Neuronal stem cell (in vitro differentiated cells): ENCODE data around the gene PRKN.

Experiments used
- DNase-seq: peaks from one replicate; pipeline ENCODE4 v3.0.0-alpha.2; 2013; ENCODE audit warnings: low spot score
- H2AFZ ChIP-seq: one replicate; pipeline ENCODE4 v1.6.1; 2013; ENCODE audit warnings: mild to moderate bottlenecking, low read length, inconsistent platforms
- H2AK5ac ChIP-seq: 2 replicates; pipeline ENCODE4 v1.6.1; 2013; ENCODE audit warnings: low read depth, mild to moderate bottlenecking, inconsistent platforms, low read length, moderate library complexity, mixed read lengths
- H2BK120ac ChIP-seq: 2 replicates; pipeline ENCODE4 v1.6.1; 2013; ENCODE audit warnings: low read depth, mild to moderate bottlenecking, inconsistent platforms, low read length, moderate library complexity, mixed read lengths
- H2BK12ac ChIP-seq: one replicate; pipeline ENCODE4 v1.6.1; 2013; ENCODE audit warnings: low read length, inconsistent platforms
- H2BK15ac ChIP-seq: 2 replicates; pipeline ENCODE4 v1.6.1; 2013; ENCODE audit warnings: mild to moderate bottlenecking, low read length, inconsistent platforms, mixed read lengths
- H2BK5ac ChIP-seq: one replicate; pipeline ENCODE4 v1.6.1; 2013; ENCODE audit warnings: inconsistent platforms, mild to moderate bottlenecking, low read length, moderate library complexity
- H3K14ac ChIP-seq: one replicate; pipeline ENCODE4 v1.6.1; 2013; ENCODE audit warnings: low read length, inconsistent platforms
- H3K18ac ChIP-seq: 2 replicates; pipeline ENCODE4 v1.6.1; 2013; ENCODE audit warnings: low read length, inconsistent platforms
- H3K23ac ChIP-seq: 2 replicates; pipeline ENCODE4 v1.6.1; 2013; ENCODE audit warnings: low read depth, mild to moderate bottlenecking, mixed read lengths, low read length, inconsistent platforms; ENCODE audit not compliant: poor library complexity
- H3K27ac ChIP-seq: replicated peaks from 3 replicates; pipeline ENCODE4 v1.5.1; 2013; ENCODE audit warnings: low read length, inconsistent platforms
- H3K27me3 ChIP-seq, 3 experiments: 2 replicates each; pipeline ENCODE4 v1.6.1; 2013; ENCODE audit warnings: low read length in 3 of 3, mild to moderate bottlenecking in 2 of 3, inconsistent platforms in 1 of 3, low read depth in 1 of 3, mixed read lengths in 1 of 3, moderate library complexity in 1 of 3; ENCODE audit not compliant: control insufficient read depth in 3 of 3, insufficient read depth in 3 of 3
- H3K36me3 ChIP-seq, 2 donors: replicated peaks in 1 of 2; 2 replicates each; pipeline ENCODE4 v1.6.1; 2013; ENCODE audit warnings: low read length in 2 of 2; ENCODE audit not compliant: control insufficient read depth in 2 of 2, insufficient read depth in 2 of 2
- H3K4ac ChIP-seq: 2 replicates; pipeline ENCODE4 v1.6.1; 2013; ENCODE audit warnings: inconsistent platforms, mild to moderate bottlenecking, low read length, moderate library complexity
- H3K4me1 ChIP-seq, 2 donors: 1 replicate in 1 of 2; 2 replicates in 1 of 2; pipeline ENCODE4 v1.6.1; 2013; ENCODE audit warnings: low read length in 2 of 2, low read depth in 1 of 2; ENCODE audit not compliant: control insufficient read depth in 2 of 2, insufficient read depth in 1 of 2
- H3K4me2 ChIP-seq: one replicate; pipeline ENCODE4 v1.6.1; 2013; ENCODE audit warnings: mild to moderate bottlenecking, low read length, inconsistent platforms; ENCODE audit not compliant: insufficient read depth, poor library complexity, severe bottlenecking
- H3K4me3 ChIP-seq, 2 donors: 2 replicates each; pipeline ENCODE4 v1.5.1; 2013; ENCODE audit warnings: low read length in 2 of 2, mild to moderate bottlenecking in 2 of 2, inconsistent platforms in 1 of 2, moderate library complexity in 1 of 2
- H3K79me1 ChIP-seq: one replicate; pipeline ENCODE4 v1.6.1; 2013; ENCODE audit warnings: low read depth, mild to moderate bottlenecking, inconsistent platforms, low read length, moderate library complexity
- H3K9ac ChIP-seq: one replicate; pipeline ENCODE4 v1.6.1; 2013; ENCODE audit warnings: mild to moderate bottlenecking, low read depth, low read length, inconsistent platforms; ENCODE audit not compliant: poor library complexity
- H3K9me3 ChIP-seq, 2 donors: replicated peaks in 1 of 2; 2 replicates each; pipeline versions ENCODE3 to v1.6.1; 2013; ENCODE audit warnings: low read length in 2 of 2, mild to moderate bottlenecking in 2 of 2, inconsistent platforms in 1 of 2, low read depth in 1 of 2, mixed read lengths in 1 of 2, moderate library complexity in 1 of 2; ENCODE audit not compliant: control insufficient read depth in 2 of 2, insufficient read depth in 1 of 2
- H4K8ac ChIP-seq: one replicate; pipeline ENCODE4 v1.6.1; 2013; ENCODE audit warnings: low read depth, mild to moderate bottlenecking, inconsistent platforms, low read length, moderate library complexity
- H4K91ac ChIP-seq: one replicate; pipeline ENCODE4 v1.6.1; 2013; ENCODE audit warnings: low read length, low read depth, mild to moderate bottlenecking, inconsistent platforms; ENCODE audit not compliant: poor library complexity
- WGBS, 2 donors: extraction: QIAGEN DNeasy Blood & Tissue Kit; methylation state at CpG; one replicate each; pipeline ENCODE4 v1.1.7; 2013; ENCODE audit warnings: missing lambda C conversion rate in 2 of 2, mixed read lengths in 1 of 2; ENCODE audit not compliant: insufficient read length in 2 of 2, insufficient replicate concordance in 1 of 2; ENCODE audit errors: extremely low coverage in 2 of 2; 5-methylcytosine and 5-hydroxymethylcytosine counted together

The PRKN gene

DNA sequence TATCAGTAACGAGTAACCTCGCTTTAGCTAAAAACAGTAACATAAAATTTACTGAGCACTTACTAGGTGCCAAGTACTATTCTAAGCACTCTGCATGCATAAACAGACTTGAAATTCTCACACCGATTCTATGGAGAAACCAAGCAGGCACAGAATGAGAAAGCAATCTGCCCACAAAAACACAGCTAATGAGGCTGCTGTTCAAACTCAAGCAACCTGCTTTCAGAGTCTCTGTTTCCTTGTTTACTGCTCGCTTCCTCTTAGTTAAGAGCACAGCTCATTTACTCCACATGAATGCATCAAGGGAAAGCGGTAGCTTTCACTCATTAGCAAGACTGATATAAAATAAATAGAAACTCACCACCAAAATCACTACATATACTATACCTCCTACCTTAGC, 37.4 kb downstream of the PRKN start:
- H3K9ac ChIP-seq = no peak overlapping the region
- no peak overlapping the region for H2AFZ ChIP-seq
- H3K4me2 ChIP-seq = no peak overlapping the region
- no peak overlapping the region for H3K4ac ChIP-seq
- no peak overlapping the region for H3K4me3 ChIP-seq
- no peaks in the 10 kb centered on the region for H3K36me3 ChIP-seq
- peaks cover 0 to 2% of the 10 kb centered on the region in 2 donors for H3K9me3 ChIP-seq
- no peak overlapping the region for H3K27ac ChIP-seq
- no peak overlapping the region for H2BK15ac ChIP-seq
- peaks cover 0 to 9% of the 10 kb centered on the region in 2 donors for H3K4me1 ChIP-seq
- H2AK5ac ChIP-seq = no peak overlapping the region
- no peak overlapping the region for H4K8ac ChIP-seq
- no peaks in the 10 kb centered on the region for H3K79me1 ChIP-seq
- H4K91ac ChIP-seq = no peak overlapping the region
- H3K27me3 ChIP-seq = no peaks in the 10 kb centered on the region
- H2BK120ac ChIP-seq = no peak overlapping the region
- DNase-seq = no peak
- no CpG with 5 or more reads among the region's 5 CpGs for whole genome bisulfite sequencing, 2 donors
- no peak overlapping the region for H3K23ac ChIP-seq
- H3K18ac ChIP-seq = no peak overlapping the region
- H2BK12ac ChIP-seq = no peak overlapping the region
- no peak overlapping the region for H2BK5ac ChIP-seq
- no peak overlapping the region for H3K14ac ChIP-seq

DNA sequence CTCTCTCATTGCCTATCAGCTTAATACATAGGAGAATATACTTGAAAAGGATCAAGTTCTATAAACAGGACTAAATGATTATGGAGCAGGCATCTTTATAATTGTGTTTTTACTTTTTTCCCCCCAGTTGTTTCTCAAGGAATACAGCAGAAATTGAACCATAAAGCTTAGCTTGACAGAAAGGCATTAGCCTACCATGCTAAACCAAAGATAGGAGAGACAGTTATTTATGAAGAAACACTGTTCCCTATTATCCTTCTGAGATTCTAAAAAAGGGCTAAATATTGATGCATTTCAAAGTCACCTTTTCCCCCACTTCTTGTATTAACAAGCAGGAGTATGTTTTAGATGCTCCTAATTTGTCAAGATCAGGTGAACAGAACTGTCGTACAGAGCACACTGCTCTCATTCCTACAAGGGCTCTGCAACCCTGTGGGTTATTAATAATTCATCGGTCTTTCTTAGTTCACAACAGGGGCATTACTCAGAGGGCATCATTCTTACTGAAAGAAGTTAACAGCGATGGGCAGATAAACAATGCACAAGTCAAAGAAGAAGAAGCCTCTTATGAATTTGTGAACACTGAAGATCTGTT, 38.7 kb downstream of the PRKN start:
- Histone ChIP-seq H3K23ac (no peak overlapping the region), H2AK5ac (no peak overlapping the region), H3K27ac (no peak overlapping the region), H3K4me1 (peaks cover 0 to 11% of the 10 kb centered on the region in 2 donors), H3K4me3 (no peak overlapping the region), H2AFZ (peak overlapping the region; percentile 21), H3K9me3 (peaks cover 0 to 2% of the 10 kb centered on the region in 2 donors), H3K36me3 (no peaks in the 10 kb centered on the region), H2BK5ac (no peak overlapping the region), H3K4me2 (no peak overlapping the region), H2BK12ac (no peak overlapping the region), H3K18ac (no peak overlapping the region), H2BK15ac (no peak overlapping the region), H3K14ac (no peak overlapping the region), H3K79me1 (no peaks in the 10 kb centered on the region), H2BK120ac (no peak overlapping the region), H3K9ac (no peak overlapping the region), H4K8ac (no peak overlapping the region), H3K4ac (no peak overlapping the region), H4K91ac (no peak overlapping the region), H3K27me3 (no peaks in the 10 kb centered on the region)
- WGBS, 2 donors = no CpG with 5 or more reads among the region's 3 CpGs
- no peak for DNase-seq

DNA sequence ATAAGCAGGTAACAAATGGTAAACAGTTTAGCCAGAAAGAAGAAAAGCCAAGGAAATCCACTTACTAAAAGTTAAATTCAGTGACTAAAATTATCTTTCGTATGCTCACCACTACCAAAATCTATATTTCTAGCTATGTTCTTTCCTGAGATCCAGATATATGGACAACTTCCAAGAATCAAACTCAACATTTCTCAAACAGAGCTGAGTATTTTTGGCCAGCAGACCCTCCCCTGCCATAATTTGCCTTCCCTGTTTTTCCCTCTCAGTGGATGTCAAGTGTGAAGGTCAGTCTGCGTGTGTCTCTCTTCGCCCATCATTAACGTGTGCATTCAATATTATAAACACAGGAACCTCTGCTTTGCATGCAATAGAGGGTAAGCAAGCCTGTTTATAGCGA, 42.0 kb downstream of the PRKN start:
- Histone ChIP-seq H3K23ac (no peak overlapping the region), H3K4me3 (no peak overlapping the region), H3K4ac (no peak overlapping the region), H4K8ac (no peak overlapping the region), H3K9me3 (peaks cover 0 to 2% of the 10 kb centered on the region in 2 donors), H3K9ac (no peak overlapping the region), H3K14ac (no peak overlapping the region), H3K18ac (no peak overlapping the region), H2BK12ac (no peak overlapping the region), H2AFZ (no peak overlapping the region), H3K36me3 (no peaks in the 10 kb centered on the region), H2AK5ac (no peak overlapping the region), H3K79me1 (no peaks in the 10 kb centered on the region), H2BK15ac (no peak overlapping the region), H4K91ac (no peak overlapping the region), H3K4me1 (peaks cover 0 to 10% of the 10 kb centered on the region in 2 donors), H3K27me3 (no peaks in the 10 kb centered on the region), H3K27ac (no peak overlapping the region), H3K4me2 (no peak overlapping the region), H2BK5ac (no peak overlapping the region), H2BK120ac (no peak overlapping the region)
- no CpG with 5 or more reads among the region's 5 CpGs for WGBS, 2 donors
- DNase-seq = no peak

DNA sequence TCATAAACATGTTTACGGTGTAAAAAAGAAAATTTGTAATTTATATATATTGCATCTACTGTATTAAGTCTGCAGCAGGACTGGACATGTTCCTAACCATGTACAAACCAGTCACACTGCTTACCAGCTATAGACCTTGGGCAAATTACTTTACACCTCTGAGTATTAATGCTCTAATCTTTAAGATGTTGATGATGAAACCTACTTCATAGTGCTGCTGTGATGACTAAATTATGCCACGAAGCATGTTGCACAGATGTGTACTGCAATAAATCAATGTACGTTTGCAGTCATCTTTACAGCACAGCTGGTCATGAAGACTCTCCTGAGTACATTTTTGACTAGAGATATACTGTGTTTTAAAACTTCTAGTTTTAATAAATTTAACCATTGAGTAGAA, 42.6 kb downstream of the PRKN start:
- Histone ChIP-seq H3K79me1 (no peaks in the 10 kb centered on the region), H2BK15ac (no peak overlapping the region), H3K27me3 (no peaks in the 10 kb centered on the region), H3K23ac (no peak overlapping the region), H2BK5ac (no peak overlapping the region), H3K18ac (no peak overlapping the region), H3K4me3 (no peak overlapping the region), H2BK12ac (no peak overlapping the region), H3K27ac (no peak overlapping the region), H3K36me3 (no peaks in the 10 kb centered on the region), H3K14ac (no peak overlapping the region), H4K8ac (no peak overlapping the region), H3K4me2 (no peak overlapping the region), H3K4me1 (peaks cover 0 to 10% of the 10 kb centered on the region in 2 donors), H3K9me3 (peaks cover 0 to 2% of the 10 kb centered on the region in 2 donors), H2AK5ac (no peak overlapping the region), H2AFZ (no peak overlapping the region), H3K4ac (no peak overlapping the region), H2BK120ac (no peak overlapping the region), H3K9ac (no peak overlapping the region), H4K91ac (no peak overlapping the region)
- no CpG with 5 or more reads among the region's 3 CpGs for WGBS, 2 donors
- no peak for DNase-seq
